GM10266 (cell line): ENCODE data around the gene CDK14.

Source experiments
- DNase-seq: peaks from one replicate; pipeline ENCODE4 v3.0.0; 2012; ENCODE audit errors: extremely low spot score
- CTCF ChIP-seq: IDR thresholded peaks from 2 replicates; pipeline ENCODE4 v1.5.1; 2012; ENCODE audit warnings: mild to moderate bottlenecking, low read depth; ENCODE audit not compliant: control insufficient read depth, insufficient read depth; ENCODE audit errors: missing control alignments

The CDK14 gene

DNA sequence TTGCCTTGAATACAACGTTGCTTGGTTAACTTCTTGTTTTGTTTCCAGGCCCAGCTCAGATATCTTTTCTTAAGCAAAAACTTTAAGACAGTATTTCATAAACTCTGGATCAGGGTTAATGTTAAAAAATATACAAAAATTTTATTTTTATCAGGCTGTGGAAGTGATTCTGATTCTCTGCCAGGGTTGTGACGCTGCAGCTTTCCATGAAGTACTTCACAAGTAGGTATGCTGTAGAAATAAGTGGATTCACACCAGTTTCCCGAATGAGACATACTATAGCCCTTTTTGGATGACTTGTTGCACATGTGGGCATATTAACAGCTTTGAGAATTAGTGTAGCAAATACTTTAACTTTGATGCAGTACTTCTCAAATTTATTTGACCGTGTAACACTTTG is 70.1 kb downstream of the CDK14 start:
- DNase-seq: no peak
- TF ChIP-seq CTCF: no peak

DNA sequence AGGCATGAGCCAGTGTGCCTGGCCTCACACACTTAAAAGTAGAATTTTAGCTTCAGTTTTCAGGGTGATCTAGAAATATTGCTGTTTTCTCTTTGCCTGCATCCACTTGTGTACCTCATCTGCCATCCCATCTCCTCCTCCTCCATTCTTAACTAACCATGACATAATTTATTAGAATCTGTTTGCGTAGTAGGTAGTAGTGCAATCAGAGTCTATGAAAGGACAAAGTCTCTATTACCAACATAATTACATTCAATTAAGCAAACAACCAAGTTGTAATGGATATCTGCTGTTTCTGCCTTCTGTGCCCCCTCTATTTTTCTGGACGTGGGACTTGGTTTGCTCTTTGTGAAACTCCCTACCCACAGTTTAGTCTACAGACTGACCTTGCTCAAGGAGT is 72.9 kb downstream of the CDK14 start:
- no peak for TF ChIP-seq CTCF
- no peak for DNase-seq

DNA sequence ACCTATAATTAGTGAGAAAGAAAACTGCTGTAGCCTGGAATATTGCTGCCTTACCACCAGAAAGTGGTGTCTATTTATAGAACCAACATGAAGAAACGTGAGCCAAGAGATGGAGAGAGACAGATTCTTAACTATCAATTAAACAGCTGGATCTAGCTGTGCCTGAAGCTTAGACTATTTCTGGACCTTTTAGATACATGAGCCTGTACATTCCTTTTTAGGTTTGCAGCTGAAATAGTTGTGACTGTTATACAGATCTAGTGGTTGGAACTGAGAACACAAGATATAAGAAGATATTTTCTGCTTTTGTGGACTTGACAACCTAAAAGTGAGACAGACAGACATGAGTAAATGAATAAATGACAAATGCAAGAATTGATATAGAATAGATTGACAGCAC is 73.4 kb downstream of the CDK14 start:
- TF ChIP-seq CTCF: no peak
- DNase-seq: no peak

- DNase-seq: no peak
- TF ChIP-seq CTCF: no peak
These were observed 75.5 kb downstream of the CDK14 start for GRCh38 chr7:90671571-90671970.

DNA sequence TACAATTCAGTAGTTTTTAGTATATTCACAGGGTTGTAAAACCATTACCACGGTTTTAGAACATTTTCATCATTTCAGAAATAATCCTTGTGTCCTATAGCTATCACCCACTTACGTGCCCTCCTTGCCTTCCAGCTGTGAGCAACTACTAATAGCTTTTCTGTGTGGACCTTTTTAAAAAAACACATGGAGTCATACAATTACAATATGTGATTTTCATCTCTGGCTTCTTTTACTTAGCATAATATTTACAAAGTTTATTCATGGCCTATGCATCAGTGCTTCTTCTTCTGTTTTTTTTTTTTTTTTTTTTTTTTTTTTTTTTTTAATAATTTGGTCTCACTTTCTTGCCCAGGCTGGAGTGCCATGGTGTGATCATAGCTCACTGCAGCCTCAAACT is 76.1 kb downstream of the CDK14 start:
- no peak for DNase-seq
- no peak for TF ChIP-seq CTCF

DNA sequence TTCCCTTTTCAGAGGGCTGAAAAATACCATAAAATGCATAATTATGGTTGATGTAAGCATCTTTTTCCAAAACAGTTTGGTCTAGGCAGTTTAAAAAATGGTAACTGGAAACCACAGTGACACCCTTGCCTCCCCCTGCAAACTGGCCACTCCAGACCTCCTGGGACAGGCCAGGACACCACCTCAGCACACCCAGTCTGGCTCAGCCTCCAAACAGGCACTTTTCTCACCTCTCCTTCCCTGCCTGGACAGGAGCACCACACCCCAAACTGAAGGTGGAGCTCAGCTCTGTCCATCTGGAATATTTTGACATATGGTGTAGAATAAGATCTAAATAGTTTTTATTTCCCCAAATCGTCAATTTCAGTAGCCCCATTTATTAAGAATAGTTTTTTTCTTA is 78.5 kb downstream of the CDK14 start:
- no peak for DNase-seq

DNA sequence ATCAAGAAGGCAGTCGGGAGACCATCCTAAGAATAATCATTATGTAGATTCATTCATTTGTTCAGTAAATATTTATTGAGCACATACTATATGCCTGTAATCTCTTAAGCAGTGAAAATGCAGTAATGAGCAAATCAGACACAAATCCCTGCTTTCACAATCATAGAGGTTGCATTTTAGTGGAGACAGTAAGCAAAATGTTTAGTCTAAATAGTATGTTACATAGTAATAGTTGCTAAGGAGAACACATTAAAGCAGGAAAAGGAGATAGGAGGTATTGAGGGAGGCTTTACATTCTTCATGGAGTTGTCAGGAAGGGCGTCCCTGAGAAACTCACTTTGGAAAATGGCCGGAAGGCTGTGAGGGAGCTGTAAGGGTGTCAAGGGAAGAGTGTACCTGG is 79.9 kb downstream of the CDK14 start:
- no peak for TF ChIP-seq CTCF
- DNase-seq: no peak

More for the DNA sequence above, 78.5 kb downstream of the CDK14 start:
- TF ChIP-seq CTCF: no peak
